GM18520 (cell line): ENCODE measurements around the gene DYSF.

Experiments used
- ATAC-seq: cut with Tn5 transposase; IDR thresholded peaks from one replicate; pipeline ENCODE4 v1.9.1; 2021; ENCODE audit not compliant: unreplicated experiment

The DYSF gene

GRCh38 chr2:71547616-71548285 is 94.4 kb downstream of the DYSF start:
- ATAC-seq: no peak

GRCh38 chr2:71548646-71549425 is 95.5 kb downstream of the DYSF start:
- no peak for ATAC-seq

- no peak for ATAC-seq
These were observed 97.7 kb downstream of the DYSF start for GRCh38 chr2:71550801-71551630.

- no peak for ATAC-seq
These were observed 98.2 kb downstream of the DYSF start for GRCh38 chr2:71551631-71551915.

- ATAC-seq: no peak
These were observed 99.0 kb downstream of the DYSF start for GRCh38 chr2:71552356-71552755.

- no peak for ATAC-seq
These were observed 99.5 kb downstream of the DYSF start for GRCh38 chr2:71552861-71553301.

GRCh38 chr2:71554028-71554705 is 100.8 kb downstream of the DYSF start:
- no peak for ATAC-seq

GRCh38 chr2:71554706-71555056 is 101.3 kb downstream of the DYSF start:
- no peak for ATAC-seq

GRCh38 chr2:71555798-71556454 is 102.6 kb downstream of the DYSF start:
- no peak for ATAC-seq

- ATAC-seq: no peak
These were observed 103.4 kb downstream of the DYSF start for GRCh38 chr2:71556692-71557250.

- ATAC-seq: no peak
These were observed 104.0 kb downstream of the DYSF start for GRCh38 chr2:71557321-71557720.

- ATAC-seq: no peak
These were observed 105.1 kb downstream of the DYSF start for GRCh38 chr2:71558300-71559051.

GRCh38 chr2:71559080-71559827 is 105.9 kb downstream of the DYSF start:
- no peak for ATAC-seq

GRCh38 chr2:71559828-71560637 is 106.7 kb downstream of the DYSF start:
- ATAC-seq: no peak

GRCh38 chr2:71560638-71561011 is 107.3 kb downstream of the DYSF start:
- ATAC-seq: no peak

GRCh38 chr2:71561441-71562267 is 108.3 kb downstream of the DYSF start:
- ATAC-seq: no peak

- no peak for ATAC-seq
These were observed 109.2 kb downstream of the DYSF start for GRCh38 chr2:71562518-71562917.
